ENCODE data around the gene MGMT.

MGMT gene

GRCh38 chr10:129497013-129497412 is 30.0 kb downstream of the MGMT start:
- no peak for DNase-seq

GRCh38 chr10:129498680-129499079 is 31.6 kb downstream of the MGMT start:
- no peak for DNase-seq

GRCh38 chr10:129500617-129501339 is 33.7 kb downstream of the MGMT start:
- no peak for DNase-seq

GRCh38 chr10:129501652-129502436 is 34.8 kb downstream of the MGMT start:
- DNase-seq, result no peak

- no peak for DNase-seq
Measured at GRCh38 chr10:129502448-129502847, 35.4 kb downstream of the MGMT start.

GRCh38 chr10:129505500-129506075 is 38.5 kb downstream of the MGMT start:
- DNase-seq, result no peak

- no peak for DNase-seq
Measured at GRCh38 chr10:129506101-129506797, 39.2 kb downstream of the MGMT start.

GRCh38 chr10:129507216-129507889 is 40.3 kb downstream of the MGMT start:
- no peak for DNase-seq

- no peak for DNase-seq
Measured at GRCh38 chr10:129509155-129509554, 42.1 kb downstream of the MGMT start.

GRCh38 chr10:129509835-129510234 is 42.8 kb downstream of the MGMT start:
- no peak for DNase-seq

- DNase-seq, result no peak
Measured at GRCh38 chr10:129511086-129511485, 44.0 kb downstream of the MGMT start.

GRCh38 chr10:129511758-129512157 is 44.7 kb downstream of the MGMT start:
- DNase-seq, result no peak

GRCh38 chr10:129513312-129513711 is 46.3 kb downstream of the MGMT start:
- DNase-seq, result no peak

GRCh38 chr10:129514568-129515451 is 47.8 kb downstream of the MGMT start:
- DNase-seq, result no peak

GRCh38 chr10:129516846-129517679 is 50.0 kb downstream of the MGMT start:
- DNase-seq, result no peak

GRCh38 chr10:129517680-129518057 is 50.6 kb downstream of the MGMT start:
- DNase-seq, result no peak

- no peak for DNase-seq
Measured at GRCh38 chr10:129518793-129519192, 51.8 kb downstream of the MGMT start.

GRCh38 chr10:129520440-129521080 is 53.5 kb downstream of the MGMT start:
- no peak for DNase-seq

GRCh38 chr10:129521161-129522025 is 54.4 kb downstream of the MGMT start:
- DNase-seq, result no peak

All from activated gamma-delta T cell treated with Interleukin-2 at 50 U/mL for 16 hours (primary cell).